ENCODE results near the gene TMEM11.

TMEM11 gene

DNA sequence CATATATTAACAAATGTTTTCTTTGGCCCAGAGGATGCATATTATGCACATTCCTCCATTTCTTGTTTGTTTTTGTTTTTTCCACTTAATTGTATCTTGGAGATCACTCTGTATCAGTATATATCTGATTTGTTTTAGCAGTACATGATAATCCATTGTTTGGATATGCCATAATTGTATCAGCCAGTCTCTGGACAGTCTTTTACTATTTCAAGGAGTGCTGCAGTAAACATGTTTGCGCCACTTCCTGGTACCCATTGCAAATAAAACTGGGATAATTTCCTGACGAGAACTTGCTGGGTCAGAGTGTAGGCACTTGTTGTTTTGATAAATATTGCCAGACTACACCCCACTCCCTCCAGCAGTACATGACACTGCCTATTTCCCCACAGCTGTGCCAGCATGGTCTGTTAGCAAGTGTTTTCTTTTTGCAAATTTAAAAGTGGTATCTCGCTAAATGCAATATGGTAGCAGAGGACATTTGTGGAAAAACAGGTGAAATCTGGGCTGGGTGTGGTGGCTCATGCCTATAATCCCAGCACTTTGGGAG is 4.9 kb upstream of the TMEM11 start:
- Histone ChIP-seq H3K4me3 (ENCODE audit: low read length) (no peak overlapping the region), H3K36me3 (ENCODE audit: insufficient read depth, low read length) (no peaks in the 10 kb centered on the region), H3K4me1 (ENCODE audit: insufficient read depth, low read length) (peaks cover 10% of the 10 kb centered on the region; the same call in 1 of the 2 replicates), H3K27ac (ENCODE audit: low read depth, low read length) (no peak overlapping the region), H3K9ac (ENCODE audit: low read depth, low read length) (no peak overlapping the region), H3K27me3 (ENCODE audit: insufficient read depth, low read length) (no peaks in the 10 kb centered on the region), H3K9me3 (ENCODE audit: insufficient read depth, low read depth, low read length) (no peaks in the 10 kb centered on the region)
- 97% methylated on average over 3 of the region's 3 CpGs for WGBS

GRCh38 chr17:21218101-21218500 is 4.1 kb upstream of the TMEM11 start:
- H3K36me3 ChIP-seq (ENCODE audit: insufficient read depth, low read length), result no peaks in the 10 kb centered on the region

DNA sequence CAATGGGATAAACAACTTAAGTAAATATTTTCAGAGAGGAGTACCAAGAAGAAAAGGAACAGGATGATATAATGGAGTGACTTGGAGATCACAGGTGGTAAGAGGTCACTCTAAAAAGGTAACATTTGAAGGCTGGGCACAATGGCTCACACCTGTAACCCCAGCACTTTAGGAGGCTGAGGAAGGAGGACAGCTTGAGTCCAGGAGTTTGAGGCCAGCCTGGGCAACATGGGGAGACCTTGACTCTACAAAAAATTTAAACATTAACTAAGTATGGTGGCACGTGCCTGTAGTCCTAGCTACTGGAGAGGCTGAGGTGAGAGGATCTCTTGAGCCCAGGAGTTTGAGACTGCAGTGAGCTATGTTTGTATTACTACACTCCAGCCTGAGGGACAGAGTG is 3.4 kb upstream of the TMEM11 start:
- Histone ChIP-seq H3K4me3 (ENCODE audit: low read length) (no peak overlapping the region), H3K27ac (ENCODE audit: low read depth, low read length) (no peak overlapping the region), H3K36me3 (ENCODE audit: insufficient read depth, low read length) (no peaks in the 10 kb centered on the region), H3K4me1 (ENCODE audit: insufficient read depth, low read length) (peaks cover 16% of the 10 kb centered on the region), H3K9ac (ENCODE audit: low read depth, low read length) (no peak overlapping the region), H3K27me3 (ENCODE audit: insufficient read depth, low read length) (no peaks in the 10 kb centered on the region), H3K9me3 (ENCODE audit: insufficient read depth, low read depth, low read length) (no peaks in the 10 kb centered on the region)
- 100% methylated on average over 1 of the region's 1 CpG for WGBS

More at GRCh38 chr17:21218101-21218500, 4.1 kb upstream of the TMEM11 start:
- no peak overlapping the region for H3K9ac ChIP-seq (ENCODE audit: low read depth, low read length)
- no peaks in the 10 kb centered on the region for H3K27me3 ChIP-seq (ENCODE audit: insufficient read depth, low read length)
- H3K9me3 ChIP-seq (ENCODE audit: insufficient read depth, low read depth, low read length), result no peaks in the 10 kb centered on the region
- H3K4me3 ChIP-seq (ENCODE audit: low read length), result no peak overlapping the region
- H3K4me1 ChIP-seq (ENCODE audit: insufficient read depth, low read length), result peaks cover 10% of the 10 kb centered on the region; the same call in 1 of the 2 replicates
- WGBS, result 69% methylated on average over 3 of the region's 3 CpGs
- H3K27ac ChIP-seq (ENCODE audit: low read depth, low read length), result no peak overlapping the region

GRCh38 chr17:21215935-21216334 is 2.0 kb upstream of the TMEM11 start:
- WGBS, result 90% methylated on average over 6 of the region's 6 CpGs
- H3K27me3 ChIP-seq (ENCODE audit: insufficient read depth, low read length), result no peaks in the 10 kb centered on the region
- no peak overlapping the region for H3K4me3 ChIP-seq (ENCODE audit: low read length)
- H3K9ac ChIP-seq (ENCODE audit: low read depth, low read length), result 0 out of 2 replicates have a peak overlapping the region, but pooled peaks have one; percentile 13
- peaks cover 3% of the 10 kb centered on the region for H3K36me3 ChIP-seq (ENCODE audit: insufficient read depth, low read length)
- H3K9me3 ChIP-seq (ENCODE audit: insufficient read depth, low read depth, low read length), result no peaks in the 10 kb centered on the region
- peaks cover 21% of the 10 kb centered on the region for H3K4me1 ChIP-seq (ENCODE audit: insufficient read depth, low read length)
- no peak overlapping the region for H3K27ac ChIP-seq (ENCODE audit: low read depth, low read length)

GRCh38 chr17:21214777-21215541 is 998 bp upstream of the TMEM11 start:
- peaks cover 13% of the 10 kb centered on the region for H3K36me3 ChIP-seq (ENCODE audit: insufficient read depth, low read length)
- H3K9ac ChIP-seq (ENCODE audit: low read depth, low read length), result peak overlapping the region; percentile 98
- peak overlapping the region; percentile 96 for H3K4me3 ChIP-seq (ENCODE audit: low read length)
- H3K4me1 ChIP-seq (ENCODE audit: insufficient read depth, low read length), result peaks cover 21% of the 10 kb centered on the region
- H3K9me3 ChIP-seq (ENCODE audit: insufficient read depth, low read depth, low read length), result no peaks in the 10 kb centered on the region
- 6% methylated on average over 23 of the region's 23 CpGs for WGBS
- H3K27ac ChIP-seq (ENCODE audit: low read depth, low read length), result peak overlapping the region; percentile 100; the same call in 1 of the 2 replicates
- H3K27me3 ChIP-seq (ENCODE audit: insufficient read depth, low read length), result no peaks in the 10 kb centered on the region

DNA sequence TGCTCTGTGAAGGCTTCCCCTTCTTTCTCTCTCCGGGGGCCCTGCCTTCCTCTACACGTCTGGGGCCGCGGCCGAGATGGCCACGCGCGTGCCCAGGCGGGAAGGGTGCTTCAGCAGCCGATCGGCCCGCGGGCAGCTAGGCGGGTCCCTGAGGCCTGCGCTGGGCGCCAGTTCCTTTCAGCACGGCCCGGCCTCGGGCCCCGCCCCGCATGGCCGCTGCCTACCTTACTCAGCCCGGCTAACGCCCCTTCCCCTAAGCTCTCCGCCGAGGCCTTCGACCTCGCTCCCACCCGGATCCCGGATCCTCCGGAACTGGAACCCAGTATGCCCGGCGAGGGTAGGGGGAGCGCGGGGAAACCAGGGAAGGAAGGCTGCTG is 335 bp downstream of the TMEM11 start:
- WGBS, result under 1% methylated on average over 35 of the region's 35 CpGs
- peaks cover 21% of the 10 kb centered on the region for H3K4me1 ChIP-seq (ENCODE audit: insufficient read depth, low read length)
- H3K9ac ChIP-seq (ENCODE audit: low read depth, low read length), result peak overlapping the region; percentile 98
- peak overlapping the region; percentile 96 for H3K4me3 ChIP-seq (ENCODE audit: low read length)
- peaks cover 22% of the 10 kb centered on the region for H3K36me3 ChIP-seq (ENCODE audit: insufficient read depth, low read length)
- no peaks in the 10 kb centered on the region for H3K9me3 ChIP-seq (ENCODE audit: insufficient read depth, low read depth, low read length)
- peak overlapping the region; percentile 100 for H3K27ac ChIP-seq (ENCODE audit: low read depth, low read length)
- no peaks in the 10 kb centered on the region for H3K27me3 ChIP-seq (ENCODE audit: insufficient read depth, low read length)

DNA sequence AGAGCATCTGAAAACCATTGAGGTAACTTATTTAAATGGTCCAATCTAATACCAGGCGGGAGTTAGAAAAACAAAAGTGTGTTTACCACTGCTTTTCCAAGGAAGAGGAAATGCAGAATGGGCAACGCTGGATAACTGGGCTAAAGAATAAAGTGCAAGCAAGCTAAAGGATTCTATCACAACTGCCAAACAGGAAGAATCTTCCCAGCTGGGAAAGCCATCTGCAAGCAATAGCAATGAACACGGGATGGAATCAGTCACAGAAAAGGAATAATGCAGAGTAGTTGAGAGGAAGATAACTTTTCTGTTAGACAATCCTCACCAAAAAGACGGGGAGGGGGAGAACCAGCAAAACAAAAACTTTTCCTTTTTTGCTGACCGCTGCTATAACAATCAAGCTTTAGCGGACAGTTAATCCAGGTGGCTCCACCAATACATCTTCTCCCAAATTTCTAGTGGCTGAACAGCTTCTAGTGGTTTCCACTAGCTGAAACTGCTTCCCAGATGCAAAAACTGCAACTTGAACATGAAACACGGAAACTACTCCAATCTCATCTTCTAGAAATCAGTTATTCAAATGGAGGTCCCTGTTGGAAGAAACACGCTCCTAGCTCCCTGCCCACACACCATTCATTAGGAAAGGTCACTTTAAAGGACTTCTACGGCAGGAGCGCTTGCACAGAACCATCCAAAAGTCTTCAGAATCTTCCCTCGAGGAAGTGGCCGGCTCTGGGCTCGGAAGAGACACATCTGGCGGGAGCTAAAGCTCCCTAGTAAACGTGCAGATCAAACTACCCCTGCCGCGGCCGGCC is 929 bp downstream of the TMEM11 start:
- 7% methylated on average over 18 of the region's 18 CpGs for WGBS
- no peaks in the 10 kb centered on the region for H3K9me3 ChIP-seq (ENCODE audit: insufficient read depth, low read depth, low read length)
- peak overlapping the region; percentile 100; the same call in 1 of the 2 replicates for H3K27ac ChIP-seq (ENCODE audit: low read depth, low read length)
- H3K27me3 ChIP-seq (ENCODE audit: insufficient read depth, low read length), result no peaks in the 10 kb centered on the region
- H3K4me1 ChIP-seq (ENCODE audit: insufficient read depth, low read length), result peaks cover 21% of the 10 kb centered on the region
- H3K4me3 ChIP-seq (ENCODE audit: low read length), result peak overlapping the region; percentile 96
- peaks cover 27% of the 10 kb centered on the region for H3K36me3 ChIP-seq (ENCODE audit: insufficient read depth, low read length)
- peak overlapping the region; percentile 98 for H3K9ac ChIP-seq (ENCODE audit: low read depth, low read length)

DNA sequence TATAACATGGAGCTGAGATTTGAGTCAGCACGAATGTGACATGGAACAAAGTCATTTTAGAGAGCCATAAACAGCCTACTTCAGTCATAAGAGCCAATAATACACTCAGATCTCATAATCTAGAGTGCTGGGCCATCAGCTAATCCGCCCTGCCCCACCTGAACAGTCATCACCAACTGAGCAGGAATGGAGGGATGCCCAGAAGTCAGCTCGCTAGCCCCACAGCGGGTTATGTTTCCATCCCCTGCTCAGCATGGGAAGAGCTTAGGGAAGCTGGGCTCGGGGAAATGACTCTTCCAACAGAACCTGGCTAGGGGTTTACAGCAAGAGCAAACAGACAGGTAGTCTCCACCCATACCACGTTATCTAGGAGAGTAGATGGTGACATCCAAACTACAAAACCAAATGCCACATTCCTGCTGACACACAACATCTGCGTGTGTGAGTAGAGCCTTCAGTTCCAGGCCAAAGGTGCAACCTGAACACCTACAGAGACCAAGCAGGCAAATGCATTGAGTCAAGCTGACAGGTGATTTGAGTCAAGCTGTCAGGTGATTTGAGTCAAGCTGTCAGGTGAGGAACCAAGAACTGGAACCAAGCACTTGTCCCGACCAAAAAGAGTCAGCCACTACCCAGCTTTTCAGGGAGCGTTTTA is 2.0 kb downstream of the TMEM11 start:
- peak overlapping the region; percentile 96; the same call in 1 of the 2 replicates for H3K4me3 ChIP-seq (ENCODE audit: low read length)
- peaks cover 21% of the 10 kb centered on the region for H3K4me1 ChIP-seq (ENCODE audit: insufficient read depth, low read length)
- H3K27ac ChIP-seq (ENCODE audit: low read depth, low read length), result no peak overlapping the region
- peaks cover 27% of the 10 kb centered on the region for H3K36me3 ChIP-seq (ENCODE audit: insufficient read depth, low read length)
- no peaks in the 10 kb centered on the region for H3K27me3 ChIP-seq (ENCODE audit: insufficient read depth, low read length)
- WGBS, result 86% methylated on average over 9 of the region's 9 CpGs
- no peak overlapping the region; the same call in none of the 2 replicates for H3K9ac ChIP-seq (ENCODE audit: low read depth, low read length)
- H3K9me3 ChIP-seq (ENCODE audit: insufficient read depth, low read depth, low read length), result no peaks in the 10 kb centered on the region

DNA sequence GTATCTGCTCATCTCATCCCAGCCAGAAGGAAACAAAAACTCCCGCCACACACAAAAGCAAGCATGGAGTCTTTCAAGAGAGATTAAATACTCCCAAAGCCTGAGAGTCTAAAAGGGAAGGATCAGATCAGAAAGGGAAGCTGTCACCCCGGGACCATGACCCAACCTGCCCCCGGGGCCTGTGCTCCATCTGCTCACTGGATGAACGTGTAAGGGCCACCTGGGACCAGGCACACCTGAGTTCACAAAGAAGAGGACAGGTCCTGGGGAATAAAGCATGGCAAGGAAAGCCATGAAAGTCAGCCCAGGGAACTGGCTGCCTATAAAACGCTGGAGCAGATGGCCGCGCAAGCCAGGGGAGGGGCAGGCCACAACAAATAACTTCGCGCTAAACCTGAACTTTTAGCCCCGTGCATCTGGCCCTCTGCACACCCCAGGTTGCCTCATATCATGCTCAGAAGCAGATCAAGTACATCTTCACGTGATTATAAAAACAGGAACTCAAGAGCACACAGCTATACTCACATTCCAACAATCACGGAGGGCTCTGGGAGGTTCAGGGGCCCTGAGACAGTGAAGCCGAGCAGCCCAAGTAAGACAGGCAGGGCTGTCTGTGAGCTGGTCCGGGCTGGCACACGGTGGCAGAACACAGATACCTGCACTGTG is 3.4 kb downstream of the TMEM11 start:
- Histone ChIP-seq H3K9me3 (ENCODE audit: insufficient read depth, low read depth, low read length) (no peaks in the 10 kb centered on the region), H3K4me3 (ENCODE audit: low read length) (no peak overlapping the region), H3K4me1 (ENCODE audit: insufficient read depth, low read length) (peaks cover 16% of the 10 kb centered on the region; the same call in 1 of the 2 replicates), H3K9ac (ENCODE audit: low read depth, low read length) (no peak overlapping the region), H3K36me3 (ENCODE audit: insufficient read depth, low read length) (peaks cover 27% of the 10 kb centered on the region), H3K27ac (ENCODE audit: low read depth, low read length) (no peak overlapping the region), H3K27me3 (ENCODE audit: insufficient read depth, low read length) (no peaks in the 10 kb centered on the region)
- 93% methylated on average over 15 of the region's 15 CpGs for WGBS

DNA sequence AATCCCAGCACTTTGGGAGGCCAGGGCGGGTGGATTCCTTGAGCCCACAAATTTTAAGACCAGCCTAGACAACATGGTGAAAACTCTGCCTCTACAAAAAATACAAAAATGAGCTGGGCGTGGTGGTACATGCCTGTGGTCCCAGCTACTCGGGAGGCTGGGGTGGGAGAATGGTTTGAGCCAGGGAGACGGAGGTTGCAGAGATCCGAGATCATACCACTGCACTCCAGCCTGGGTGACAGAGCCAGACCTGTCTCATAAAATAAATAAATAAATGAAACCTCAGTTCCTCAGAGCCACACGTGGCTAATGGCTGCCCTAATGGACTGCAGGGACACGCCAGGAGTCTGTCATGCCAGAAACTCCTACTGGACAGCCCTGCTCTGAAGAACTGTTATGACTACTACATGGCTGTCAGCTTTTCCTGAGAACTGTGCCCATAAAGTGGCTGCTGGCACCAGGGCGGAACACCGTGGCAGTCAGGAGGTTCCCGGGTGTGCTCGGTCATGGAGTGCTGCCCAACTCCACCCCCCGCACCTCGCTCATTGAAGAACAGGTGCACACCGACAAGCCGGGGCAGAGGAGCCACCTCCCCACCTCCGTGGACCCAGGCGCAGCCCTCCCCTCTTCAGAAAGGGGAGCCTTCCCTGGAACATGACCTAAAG is 4.3 kb downstream of the TMEM11 start:
- no peak overlapping the region for H3K9ac ChIP-seq (ENCODE audit: low read depth, low read length)
- H3K27ac ChIP-seq (ENCODE audit: low read depth, low read length), result no peak overlapping the region
- peaks cover 27% of the 10 kb centered on the region for H3K36me3 ChIP-seq (ENCODE audit: insufficient read depth, low read length)
- peaks cover 11% of the 10 kb centered on the region; the same call in 1 of the 2 replicates for H3K4me1 ChIP-seq (ENCODE audit: insufficient read depth, low read length)
- H3K9me3 ChIP-seq (ENCODE audit: insufficient read depth, low read depth, low read length), result no peaks in the 10 kb centered on the region
- H3K27me3 ChIP-seq (ENCODE audit: insufficient read depth, low read length), result no peaks in the 10 kb centered on the region
- no peak overlapping the region for H3K4me3 ChIP-seq (ENCODE audit: low read length)
- 93% methylated on average over 17 of the region's 17 CpGs for WGBS
